GM12892 (cell line): ENCODE measurements around the gene NELL1.

ENCODE experiments used
- DNase-seq: peaks from one replicate; pipeline ENCODE4 v3.0.0; 2011; ENCODE audit not compliant: insufficient read length
- FAIRE-seq: peaks from 2 replicates; lab custom pipeline; 2011; peaks lifted over from hg19 to GRCh38; lab: Jason Lieb, UNC
- POLR2A ChIP-seq: IDR thresholded peaks from 2 replicates; pipeline ENCODE4 v1.6.1; 2011; ENCODE audit warnings: low read depth, low read length, control low read depth
- POLR2AphosphoS5 ChIP-seq: IDR thresholded peaks from 2 replicates; pipeline ENCODE4 v1.6.1; 2011; ENCODE audit warnings: low read depth, low read length, control low read depth
- TAF1 ChIP-seq: IDR thresholded peaks from 2 replicates; pipeline ENCODE4 v1.6.1; 2011; ENCODE audit warnings: low read depth, mild to moderate bottlenecking, control low read depth, low read length, borderline replicate concordance

Gene NELL1

GRCh38 chr11:20639688-20640087, 29.7 kb upstream of the NELL1 start:
- DNase-seq = no peak
- FAIRE-seq = no peak
- TF ChIP-seq POLR2A = no peak
- no peak for TF ChIP-seq TAF1
- no peak for TF ChIP-seq POLR2AphosphoS5

GRCh38 chr11:20640401-20640800, 29.0 kb upstream of the NELL1 start:
- TF ChIP-seq POLR2A = no peak
- no peak for TF ChIP-seq POLR2AphosphoS5
- TF ChIP-seq TAF1 = no peak
- FAIRE-seq (no peak), DNase-seq (no peak)

GRCh38 chr11:20644360-20644759, 25.0 kb upstream of the NELL1 start:
- DNase-seq (no peak), FAIRE-seq (peak; percentile 74)
- TF ChIP-seq POLR2AphosphoS5 (no peak), POLR2A (no peak), TAF1 (no peak)

- FAIRE-seq (peak; percentile 82), DNase-seq (peak; percentile 21)
Measured at GRCh38 chr11:20647976-20648565, 21.3 kb upstream of the NELL1 start.

GRCh38 chr11:20652150-20652806, 17.1 kb upstream of the NELL1 start:
- TF ChIP-seq POLR2AphosphoS5 (no peak), POLR2A (no peak), TAF1 (no peak)
- FAIRE-seq (no peak), DNase-seq (no peak)

More at GRCh38 chr11:20647976-20648565, 21.3 kb upstream of the NELL1 start:
- no peak for TF ChIP-seq POLR2A
- TF ChIP-seq POLR2AphosphoS5 = no peak
- no peak for TF ChIP-seq TAF1

- no peak for FAIRE-seq
- TF ChIP-seq POLR2A = no peak
- TF ChIP-seq TAF1 = no peak
- TF ChIP-seq POLR2AphosphoS5 = no peak
- DNase-seq = no peak
Measured at GRCh38 chr11:20654038-20654437, 15.3 kb upstream of the NELL1 start.

GRCh38 chr11:20656901-20657300, 12.5 kb upstream of the NELL1 start:
- FAIRE-seq (no peak), DNase-seq (no peak)
- TF ChIP-seq TAF1 = no peak
- no peak for TF ChIP-seq POLR2A
- TF ChIP-seq POLR2AphosphoS5 = no peak

- DNase-seq (no peak), FAIRE-seq (no peak)
- TF ChIP-seq TAF1 = no peak
- TF ChIP-seq POLR2AphosphoS5 = no peak
- no peak for TF ChIP-seq POLR2A
Measured at GRCh38 chr11:20658135-20658534, 11.3 kb upstream of the NELL1 start.

GRCh38 chr11:20661445-20661844, 7.9 kb upstream of the NELL1 start:
- DNase-seq (no peak), FAIRE-seq (no peak)
- TF ChIP-seq POLR2A (no peak), POLR2AphosphoS5 (no peak), TAF1 (no peak)

- DNase-seq = no peak
- FAIRE-seq = no peak
- TF ChIP-seq POLR2AphosphoS5 (no peak), TAF1 (no peak), POLR2A (no peak)
Measured at GRCh38 chr11:20661850-20662249, 7.5 kb upstream of the NELL1 start.

GRCh38 chr11:20668131-20668809, 1.1 kb upstream of the NELL1 start:
- no peak for FAIRE-seq
- DNase-seq = no peak
- TF ChIP-seq POLR2A (no peak), POLR2AphosphoS5 (no peak), TAF1 (no peak)
